Muscle of arm (tissue), 12 donors: ENCODE measurements around the gene ANKRD17. TPM values are rescaled to one million over a fixed set of nuclear protein-coding genes. Genes with fewer than 3 reads are reported as not detected.
"Not testable (repeated sequence)": the region's sequence is repeated elsewhere in the genome, so short reads cannot be mapped to it uniquely, and the experiment has no call there.

Experiments used
- DNase-seq: peaks from one replicate; pipeline ENCODE4 v3.0.0-alpha.2; 2013
- polyA plus RNA-seq, 12 donors: library from polyadenylated mRNA; unstranded; fragments of 120-200 nt; gene quantifications; one replicate each; pipeline ENCODE4 v1.2.1, GENCODE V29; 2013; ENCODE audit not compliant: insufficient read length in 12 of 12

Gene ANKRD17
- polyA plus RNA-seq, 12 donors, result 47.6 to 71.0 (median 55.5) TPM; not detected in 1

DNA sequence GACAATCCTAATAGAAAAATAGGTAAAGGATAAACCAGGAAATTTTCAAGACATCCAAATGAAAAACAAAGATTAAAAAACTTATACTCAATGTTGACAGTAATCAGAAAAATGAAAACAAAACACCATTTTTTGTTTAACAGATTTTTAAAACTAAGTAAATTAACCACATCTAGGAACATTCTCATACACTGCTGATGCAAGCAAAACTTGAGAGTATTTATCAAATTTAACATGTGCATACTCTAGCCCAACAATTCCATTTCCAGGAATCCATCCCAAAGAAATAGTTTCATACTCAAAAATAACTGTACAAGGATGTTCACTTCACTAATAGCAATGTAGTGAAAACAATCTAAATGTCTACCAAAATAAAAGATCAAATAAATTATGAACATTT lies 11.5 kb downstream of the ANKRD17 start:
- no peak for DNase-seq

DNA sequence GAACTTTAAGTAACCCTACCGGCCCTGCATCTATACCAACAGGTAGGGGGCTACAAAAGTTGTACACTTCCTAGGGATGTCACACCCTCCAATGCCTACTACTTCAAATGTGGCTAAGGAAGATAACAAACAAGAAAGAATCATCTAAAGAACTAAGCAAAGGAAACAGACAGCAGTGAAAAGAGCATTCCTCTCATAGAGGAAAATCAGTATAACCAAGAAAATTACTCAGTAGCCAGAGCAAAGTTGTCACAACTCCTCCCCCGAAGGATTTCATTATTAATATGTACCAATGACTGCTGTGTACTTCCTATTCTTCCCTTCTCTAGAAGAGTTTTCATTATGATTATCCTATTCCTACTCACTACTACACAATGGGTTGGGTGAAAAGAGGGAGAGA lies 12.6 kb downstream of the ANKRD17 start:
- DNase-seq, result no peak

DNA sequence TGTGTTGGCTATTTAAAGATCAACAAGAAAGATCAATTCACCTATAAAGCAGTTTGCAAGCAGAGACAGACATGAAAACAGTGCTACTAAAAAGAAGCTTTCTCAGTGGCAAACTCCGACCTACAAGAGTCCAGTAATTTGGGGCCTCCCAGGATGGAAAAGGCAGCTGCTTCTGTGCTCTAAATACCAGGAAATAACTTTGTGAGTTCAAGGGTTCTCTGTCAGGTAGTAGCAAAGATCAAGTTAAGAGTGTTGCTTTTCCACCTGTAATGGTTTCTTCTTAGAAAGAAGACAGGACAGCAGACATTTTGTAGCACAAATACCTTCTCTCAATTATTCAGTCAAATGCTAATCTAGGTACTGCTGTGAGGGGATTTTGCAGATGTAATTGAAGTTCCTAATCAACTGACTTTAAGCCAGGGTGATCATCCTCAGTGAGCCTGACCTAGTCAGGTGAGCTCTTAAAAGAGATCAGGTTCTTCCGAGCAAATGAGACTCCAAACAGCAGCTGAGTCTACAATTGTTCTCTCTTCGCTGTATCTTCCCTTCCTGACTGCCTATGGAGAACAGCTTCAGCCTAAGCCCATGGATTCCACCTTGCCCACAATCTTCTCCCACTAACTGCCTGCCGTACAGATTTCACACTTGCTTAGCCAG lies 13.5 kb downstream of the ANKRD17 start:
- no peak for DNase-seq

DNA sequence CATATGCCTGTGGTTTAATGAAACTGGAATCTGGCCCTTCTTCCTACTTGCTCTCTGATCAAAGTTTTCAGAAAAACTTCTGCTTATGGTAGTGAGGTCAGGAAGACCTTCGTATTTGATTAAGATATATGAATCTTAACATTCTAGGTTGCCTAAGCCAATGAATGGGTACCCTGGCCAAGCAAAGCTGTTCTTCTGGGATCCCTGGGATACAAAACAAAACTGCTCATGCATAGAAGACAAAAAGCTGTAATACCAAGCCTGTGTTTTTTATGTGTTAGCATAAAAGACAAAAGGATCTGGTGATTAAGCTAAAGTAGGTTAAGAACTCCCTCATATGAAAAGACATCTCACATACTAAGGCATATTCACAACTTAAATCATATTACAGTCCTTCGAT lies 21.6 kb downstream of the ANKRD17 start:
- DNase-seq, result no peak

DNA sequence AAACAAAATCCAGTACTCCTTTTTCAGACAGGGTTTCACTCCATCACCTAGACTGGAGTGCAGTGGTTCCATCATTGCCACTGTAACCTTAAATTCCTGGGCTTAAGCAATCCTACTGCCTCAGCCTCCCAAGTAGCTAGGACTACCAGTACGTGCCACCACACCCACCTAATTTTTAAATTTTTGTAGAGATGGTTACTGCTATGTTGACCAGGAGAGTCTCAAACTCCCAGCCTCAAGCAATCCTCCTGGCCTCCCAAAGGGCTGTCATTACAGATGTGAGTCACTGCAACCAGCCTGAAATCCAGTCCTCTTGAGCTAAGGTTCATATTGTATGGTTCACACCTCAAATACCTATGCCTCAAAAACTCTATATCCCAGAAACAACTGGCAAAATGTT lies 22.4 kb downstream of the ANKRD17 start:
- no peak for DNase-seq

DNA sequence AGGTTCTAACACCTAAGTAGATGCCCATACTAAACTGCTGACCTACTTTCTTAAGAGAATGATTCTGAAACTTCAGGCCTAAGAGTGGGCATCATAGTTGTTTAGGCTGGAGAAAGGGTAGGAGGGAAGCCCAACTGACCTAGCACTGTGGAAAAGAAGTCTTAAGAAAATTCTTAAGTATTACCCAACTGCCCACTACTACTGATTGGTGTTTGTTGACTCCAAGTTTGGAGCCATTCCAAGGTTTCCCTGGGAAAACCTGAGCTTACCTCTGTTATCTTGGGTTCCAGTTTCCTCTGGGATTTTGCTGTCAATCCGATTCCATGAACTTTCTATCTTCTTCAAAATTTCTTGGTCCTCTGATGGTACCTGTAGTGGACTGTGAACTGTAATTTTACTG lies 23.9 kb downstream of the ANKRD17 start:
- DNase-seq, result no peak

DNA sequence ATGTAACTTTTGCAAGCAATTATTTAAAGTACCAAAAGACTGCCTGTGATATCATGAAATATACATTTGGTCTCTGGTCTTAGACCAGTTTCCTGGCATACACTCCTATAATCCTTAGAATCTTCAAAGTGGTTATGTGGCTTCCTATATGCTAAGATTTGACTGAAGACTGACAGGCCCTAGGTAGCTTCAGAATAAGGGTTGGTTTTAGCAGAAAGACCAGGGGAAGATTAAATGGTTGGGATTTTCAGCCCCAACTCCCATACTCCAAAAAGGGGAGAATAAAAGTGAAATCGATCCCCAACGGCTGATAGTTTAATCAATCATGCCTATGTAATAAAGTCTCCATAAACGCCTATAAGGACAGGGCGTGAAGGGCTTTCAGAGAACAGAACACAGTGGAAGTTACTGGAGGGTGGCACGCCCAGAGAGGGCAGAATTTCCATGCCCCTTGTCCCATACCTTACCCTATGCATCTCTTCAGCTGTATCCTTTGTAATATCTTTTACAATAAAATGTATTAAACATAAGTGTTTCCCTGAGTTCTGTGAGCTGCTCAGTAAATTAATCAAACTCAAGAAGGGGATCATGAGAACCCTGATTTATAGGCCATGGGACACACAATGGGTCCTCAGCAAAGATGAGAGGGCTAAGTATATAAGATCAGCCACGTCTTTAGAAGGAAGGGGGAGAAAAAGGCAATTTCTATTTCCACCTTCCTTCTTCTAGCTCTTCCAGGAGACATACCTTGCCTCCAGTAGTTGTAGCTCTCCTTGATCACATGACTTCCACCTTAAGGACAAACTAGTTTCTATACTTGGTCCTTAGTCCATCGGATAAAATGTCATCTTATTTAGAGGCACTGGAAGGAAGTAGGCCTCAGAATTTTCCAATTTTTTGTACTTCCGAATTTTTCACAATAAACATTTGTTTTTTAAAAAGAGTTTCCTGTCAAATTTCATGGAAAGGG lies 26.8 kb downstream of the ANKRD17 start:
- DNase-seq, result no peak

DNA sequence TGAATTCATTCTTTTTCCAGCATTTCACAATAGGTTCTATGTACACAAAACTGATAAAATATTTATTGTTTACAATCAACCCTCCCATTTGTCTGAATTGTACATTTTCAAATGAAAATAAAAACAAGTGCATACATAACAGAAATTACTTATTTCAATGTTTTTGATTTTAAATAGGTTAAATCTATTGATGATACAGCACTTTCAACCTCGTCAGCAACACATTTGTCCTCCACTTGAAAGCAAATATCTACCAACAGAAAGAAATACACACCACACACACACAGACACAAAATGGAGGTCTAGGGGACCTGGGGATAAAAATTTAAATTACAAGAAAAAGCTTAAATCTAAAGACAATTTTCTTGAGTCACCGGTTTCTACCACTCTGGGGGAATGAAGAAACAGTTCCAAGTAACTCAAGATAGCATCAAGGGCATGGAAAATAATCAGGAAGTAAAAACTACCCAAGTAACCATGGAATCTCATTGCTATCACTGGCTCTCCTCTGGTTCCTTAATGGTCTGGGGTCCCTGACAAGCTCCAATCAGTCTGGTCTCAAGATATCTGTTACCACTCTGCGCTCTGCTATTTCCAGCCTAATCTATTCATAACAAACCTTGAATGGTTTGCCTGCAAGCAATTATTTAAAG lies 27.6 kb downstream of the ANKRD17 start:
- no peak for DNase-seq

DNA sequence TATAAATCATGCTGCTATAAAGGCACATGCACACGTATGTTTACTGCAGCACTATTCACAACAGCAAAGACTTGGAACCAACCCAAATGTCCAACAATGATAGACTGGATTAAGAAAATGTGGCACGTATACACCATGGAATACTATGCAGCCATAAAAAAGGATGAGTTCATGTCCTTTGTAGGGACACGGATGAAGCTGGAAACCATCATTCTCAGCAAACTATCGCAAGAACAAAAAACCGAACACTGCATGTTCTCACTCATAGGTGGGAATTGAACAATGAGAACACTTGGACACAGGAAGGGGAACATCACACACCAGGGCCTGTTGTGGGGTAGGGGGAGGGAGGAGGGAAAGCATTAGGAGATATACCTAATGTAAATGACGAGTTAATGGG lies 29.8 kb downstream of the ANKRD17 start:
- DNase-seq, result not testable (repeated sequence)

DNA sequence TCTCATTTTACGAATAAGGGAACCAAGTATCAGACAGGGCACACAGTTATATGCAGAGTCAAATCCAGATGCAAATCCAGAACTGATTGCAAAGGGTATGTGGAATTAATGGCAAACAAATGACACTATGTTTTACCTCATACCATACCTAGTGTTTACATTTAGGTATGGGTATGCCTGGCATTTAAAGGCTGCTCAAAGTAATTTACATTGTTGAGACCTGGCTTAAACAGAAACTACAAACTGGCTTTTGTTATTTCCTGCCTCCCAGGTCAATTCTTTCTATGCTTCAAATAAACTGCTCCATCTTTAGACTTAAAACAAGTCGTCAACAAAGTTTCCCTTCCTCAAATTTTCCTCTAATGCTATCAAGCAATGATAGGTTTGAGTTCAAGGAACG lies 33.7 kb downstream of the ANKRD17 start:
- DNase-seq, result no peak

DNA sequence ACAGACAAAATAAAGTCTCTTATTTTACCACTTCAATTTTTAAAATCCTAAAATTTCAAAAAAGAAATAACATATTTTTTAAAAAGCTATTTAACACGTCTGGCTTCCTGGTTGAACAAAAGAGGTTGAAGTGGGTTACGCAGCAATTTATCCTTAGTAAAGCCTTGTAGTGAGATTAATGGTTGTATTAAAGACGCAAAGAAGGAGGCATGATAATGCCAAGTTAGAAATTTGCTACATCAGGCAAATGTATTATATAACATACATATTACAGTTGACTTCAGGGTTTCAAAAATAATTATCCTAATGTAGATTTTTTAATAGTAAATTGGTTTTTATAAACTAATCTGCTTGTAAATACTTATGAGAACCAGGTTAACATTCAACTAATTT lies 35.3 kb downstream of the ANKRD17 start:
- no peak for DNase-seq

DNA sequence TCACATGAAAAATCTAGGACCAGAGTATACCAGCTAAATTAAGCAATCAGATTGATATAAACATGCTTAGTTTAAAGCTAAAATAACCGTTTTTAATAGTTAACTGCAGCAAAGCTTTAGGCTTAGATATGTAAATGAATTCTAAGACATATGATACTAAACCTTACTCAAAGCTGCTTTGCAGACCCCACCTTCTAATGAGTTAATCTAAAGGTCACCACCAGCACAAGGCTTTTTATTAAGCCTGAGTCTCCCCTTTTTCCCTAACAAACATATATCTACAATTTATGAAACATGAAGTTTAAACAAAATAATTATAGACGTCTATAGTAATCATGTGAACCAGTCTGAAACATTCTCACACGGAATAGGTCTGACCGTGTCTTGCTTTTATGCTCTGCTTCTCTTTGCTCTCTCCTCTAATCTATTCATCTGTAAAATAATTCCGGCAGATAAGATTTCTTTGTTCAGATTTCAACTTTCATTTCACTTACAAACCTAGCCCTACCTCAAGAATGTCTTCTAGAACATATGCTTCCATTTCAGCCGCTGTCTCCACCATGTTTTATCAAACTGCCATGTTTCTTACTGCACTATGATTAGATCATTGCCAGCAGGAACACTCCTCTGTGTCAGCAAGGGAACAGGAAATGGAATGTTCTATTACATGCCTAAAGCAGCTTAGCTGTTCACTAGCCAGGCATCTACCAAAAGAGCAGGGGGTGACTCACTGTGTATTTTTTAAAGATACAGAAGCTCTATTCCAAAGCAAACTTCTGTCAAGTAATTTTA lies 35.9 kb downstream of the ANKRD17 start:
- peak; percentile 90 for DNase-seq

DNA sequence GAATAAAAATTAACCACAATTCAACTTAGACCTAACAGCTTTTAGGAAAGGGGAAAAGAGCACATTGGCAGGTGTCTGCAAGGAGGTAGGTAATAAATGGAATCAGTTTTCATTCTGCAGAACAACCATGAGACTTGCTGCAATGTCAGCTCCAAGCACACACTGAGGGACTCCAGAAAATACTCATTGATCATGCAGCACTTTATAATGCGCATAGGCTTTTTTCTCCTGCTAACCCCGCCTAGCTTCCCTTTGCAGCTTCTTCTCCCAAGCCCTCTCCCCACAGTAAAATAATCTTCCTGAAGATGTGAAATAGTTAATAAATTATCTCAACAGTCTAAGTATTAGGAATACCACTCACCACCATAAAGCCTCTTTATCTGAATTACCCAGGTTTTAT lies 36.9 kb downstream of the ANKRD17 start:
- DNase-seq, result no peak

DNA sequence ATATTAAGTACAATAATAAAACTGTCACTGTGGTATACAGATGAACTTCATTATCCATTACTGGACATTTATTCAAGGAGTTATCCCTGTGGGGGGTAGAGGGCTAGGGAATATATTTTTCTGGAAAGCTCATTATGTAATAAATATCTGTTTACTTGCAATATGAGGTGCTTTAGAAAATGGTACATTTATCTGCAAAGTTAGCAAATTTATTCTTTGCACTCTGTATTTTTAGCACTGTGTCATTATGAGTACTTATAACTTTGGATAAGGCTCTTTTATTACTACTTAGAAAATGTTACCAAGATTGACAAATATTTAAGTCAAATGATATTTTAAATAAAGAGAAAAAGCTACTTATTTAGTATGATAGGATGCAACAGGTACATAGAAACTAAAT lies 37.8 kb downstream of the ANKRD17 start:
- DNase-seq, result no peak

DNA sequence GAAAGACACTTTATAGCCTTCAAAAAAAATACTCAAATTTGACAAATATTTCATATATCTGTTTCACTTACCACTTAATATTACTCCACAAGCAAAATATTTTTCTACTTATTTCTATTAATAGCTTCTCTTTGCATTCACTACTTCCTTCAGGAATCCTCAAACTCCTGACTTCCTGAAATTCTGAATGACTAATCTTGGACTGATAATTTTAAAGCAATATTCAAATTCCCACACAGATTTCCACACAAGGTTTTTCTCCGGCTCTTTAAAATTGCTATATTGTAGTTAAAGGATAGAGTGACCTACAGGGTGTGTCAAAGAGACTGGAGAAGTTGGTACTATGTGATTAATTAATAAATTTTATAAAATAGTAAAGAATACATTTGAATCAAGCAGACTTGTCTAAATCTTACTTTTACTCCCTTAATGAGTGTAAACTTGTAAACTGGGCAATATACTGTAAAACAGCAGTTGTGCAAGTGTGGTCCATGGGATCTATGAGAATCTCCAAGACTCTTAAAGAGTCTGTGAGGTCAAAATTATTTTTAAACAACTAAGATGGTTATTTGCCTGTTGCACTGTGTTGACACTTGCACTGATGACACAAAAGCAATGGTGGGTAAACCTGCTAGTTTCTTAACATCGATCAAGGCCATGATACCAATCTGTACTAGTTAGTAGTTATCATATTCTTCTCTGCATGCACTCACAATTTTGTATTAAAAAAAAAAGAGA lies 44.5 kb downstream of the ANKRD17 start:
- DNase-seq, result no peak

DNA sequence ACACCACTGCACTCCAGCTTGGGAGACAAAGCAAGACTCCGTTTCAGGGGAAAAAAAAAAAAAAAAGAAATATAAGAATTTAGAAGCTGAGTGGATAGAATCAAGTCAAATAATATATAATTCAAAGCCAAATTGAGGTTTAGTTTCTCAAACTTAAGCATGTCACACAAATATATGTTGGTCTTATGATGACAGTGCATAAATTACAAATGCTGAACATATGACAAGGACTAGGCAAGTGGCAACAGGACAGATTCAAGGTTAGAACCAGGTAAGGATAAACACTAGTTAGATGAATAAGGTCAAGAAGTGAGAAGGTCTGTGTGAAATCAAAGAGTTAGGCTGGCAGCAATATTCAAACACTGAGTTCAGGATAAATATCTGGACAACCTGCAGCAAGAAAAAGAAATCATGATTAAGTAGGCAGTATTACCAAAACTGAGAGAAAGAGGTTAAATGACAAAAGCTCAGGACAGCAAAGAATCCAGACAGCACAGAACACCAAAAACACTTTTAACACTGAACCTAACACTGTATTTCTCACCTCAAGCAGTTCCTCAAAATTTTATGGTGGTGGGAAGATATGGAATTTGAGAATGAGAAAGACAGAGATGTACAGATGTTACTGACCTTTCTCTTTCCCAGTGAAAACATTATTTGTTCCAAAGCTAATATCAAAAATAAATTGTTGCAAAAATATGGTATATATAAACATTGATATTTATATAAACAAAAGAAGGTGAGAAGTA lies 45.4 kb downstream of the ANKRD17 start:
- DNase-seq, result no peak

DNA sequence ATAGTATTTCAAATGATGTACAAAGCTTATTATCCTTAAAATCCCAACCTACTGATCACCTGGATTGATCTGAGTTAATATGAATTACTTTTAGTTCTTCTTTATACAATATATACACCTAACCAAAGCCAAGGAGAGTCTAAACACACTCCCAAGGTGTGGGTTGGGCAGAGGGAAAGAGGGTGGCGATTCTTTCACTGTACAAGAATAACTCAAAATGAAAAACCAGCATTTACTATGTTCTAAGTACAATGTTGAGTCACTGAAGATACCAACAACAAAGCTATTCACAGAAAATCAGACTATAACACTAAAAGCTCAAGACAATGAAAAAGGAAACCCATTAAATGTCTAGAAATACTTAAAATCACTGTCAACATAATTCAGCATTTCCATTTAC lies 46.6 kb downstream of the ANKRD17 start:
- DNase-seq, result no peak

DNA sequence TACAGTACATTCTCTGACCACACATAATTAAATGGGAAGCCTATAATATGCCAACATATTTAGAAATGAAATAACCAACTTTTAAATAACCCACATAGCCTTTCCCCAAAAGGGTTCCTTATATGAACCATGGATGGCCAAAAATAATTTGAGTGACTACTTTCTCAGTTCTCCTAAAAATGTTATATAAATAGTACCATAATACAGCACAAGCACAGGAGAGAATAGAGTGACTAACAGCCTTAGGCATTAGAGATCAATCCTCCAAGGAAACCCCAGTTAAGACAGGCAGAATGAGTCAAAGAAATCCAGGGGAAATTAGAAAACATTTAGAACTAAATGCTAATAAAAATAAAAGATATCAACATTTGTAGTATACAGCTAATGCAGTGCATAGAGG lies 50.2 kb downstream of the ANKRD17 start:
- DNase-seq, result no peak

DNA sequence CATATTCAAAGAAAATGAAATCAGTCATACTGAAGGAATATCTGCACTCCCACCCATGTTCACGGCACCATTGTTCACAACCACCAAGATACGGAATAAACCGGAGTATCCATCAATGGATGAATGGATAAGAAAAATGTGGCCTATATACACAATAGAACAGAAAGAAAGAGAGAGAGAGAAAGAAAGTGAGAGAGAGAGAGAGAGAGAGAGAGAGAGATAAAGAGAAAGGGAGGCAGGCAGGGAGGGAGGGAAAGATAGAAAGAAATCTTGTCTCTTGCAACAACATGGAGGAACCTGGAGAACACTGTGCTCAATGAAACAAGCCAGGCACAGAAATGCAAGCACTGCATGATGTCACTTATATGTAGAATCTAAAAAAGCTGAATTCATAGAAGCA lies 52.4 kb downstream of the ANKRD17 start:
- no peak for DNase-seq

DNA sequence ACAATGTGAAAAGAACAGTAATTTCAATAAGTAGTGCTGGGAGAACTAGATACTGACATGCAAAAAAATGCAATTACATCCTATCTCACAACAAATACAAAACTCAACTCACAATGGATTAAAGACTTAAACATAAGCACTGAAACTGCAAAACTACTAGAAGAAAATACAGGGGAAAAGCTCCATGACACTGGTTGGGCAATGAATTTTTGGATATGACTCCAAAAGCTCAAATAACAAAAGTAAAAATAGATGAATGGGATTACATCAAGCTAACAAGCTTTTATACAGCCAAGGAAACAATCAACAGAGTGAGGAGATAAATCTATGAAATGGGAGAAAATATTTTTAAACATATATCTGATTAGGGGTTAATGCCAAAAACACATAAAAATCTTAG lies 53.1 kb downstream of the ANKRD17 start:
- DNase-seq, result no peak
